Left kidney (tissue), 8 donors: ENCODE measurements around the gene NHEJ1. TPM values are rescaled to one million over a fixed set of nuclear protein-coding genes. Genes with fewer than 3 reads are reported as not detected.
"Not testable (repeated sequence)": the region's sequence is repeated elsewhere in the genome, so short reads cannot be mapped to it uniquely, and the experiment has no call there.

ENCODE experiments used
- DNase-seq: peaks from one replicate; pipeline ENCODE4 v3.0.0-alpha.2; 2013
- long read RNA-seq, 8 donors: transcript quantifications; one replicate each; lab custom pipeline, GENCODE V29; 2026
- polyA plus RNA-seq: library from polyadenylated mRNA; unstranded; fragments of 120-200 nt; gene quantifications from one replicate; pipeline ENCODE4 v1.2.1, GENCODE V29; 2013; ENCODE audit not compliant: insufficient read length

NHEJ1 gene, protein sequence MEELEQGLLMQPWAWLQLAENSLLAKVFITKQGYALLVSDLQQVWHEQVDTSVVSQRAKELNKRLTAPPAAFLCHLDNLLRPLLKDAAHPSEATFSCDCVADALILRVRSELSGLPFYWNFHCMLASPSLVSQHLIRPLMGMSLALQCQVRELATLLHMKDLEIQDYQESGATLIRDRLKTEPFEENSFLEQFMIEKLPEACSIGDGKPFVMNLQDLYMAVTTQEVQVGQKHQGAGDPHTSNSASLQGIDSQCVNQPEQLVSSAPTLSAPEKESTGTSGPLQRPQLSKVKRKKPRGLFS
- polyA plus RNA-seq, result 22.2 TPM
- long read RNA-seq, donor 1, transcript NHEJ1-201 (8 exons, 2,094 nt), result major isoform, 6 of 6 reads
- long read RNA-seq, donor 1, partial matches to known transcripts, result 0 of 6 reads
- long read RNA-seq, donor 1, other reads (novel, unspliced or antisense), result 0 of 6 reads
- long read RNA-seq, donor 2, transcript NHEJ1-201 (8 exons, 2,094 nt), result major isoform, 7 of 8 reads
- long read RNA-seq, donor 2, partial matches to known transcripts, result 0 of 8 reads
- long read RNA-seq, donor 2, other reads (novel, unspliced or antisense), result 0 of 8 reads
- long read RNA-seq, donor 3, partial matches to known transcripts, result 0 of 3 reads
- long read RNA-seq, donor 3, other reads (novel, unspliced or antisense), result 0 of 3 reads
- long read RNA-seq, donor 4, result 0 reads
- long read RNA-seq, donor 5, transcript NHEJ1-201 (8 exons, 2,094 nt), result major isoform, 7 of 8 reads
- long read RNA-seq, donor 5, partial matches to known transcripts, result 0 of 8 reads
- long read RNA-seq, donor 5, other reads (novel, unspliced or antisense), result 0 of 8 reads
- long read RNA-seq, donor 6, partial matches to known transcripts, result 0 of 2 reads
- long read RNA-seq, donor 6, other reads (novel, unspliced or antisense), result 0 of 2 reads
- long read RNA-seq, donor 7, transcript NHEJ1-201 (8 exons, 2,094 nt), result major isoform, 15 of 15 reads
- long read RNA-seq, donor 7, partial matches to known transcripts, result 0 of 15 reads
- long read RNA-seq, donor 7, other reads (novel, unspliced or antisense), result 0 of 15 reads
- long read RNA-seq, donor 8, partial matches to known transcripts, result 0 of 1 reads
- long read RNA-seq, donor 8, other reads (novel, unspliced or antisense), result 0 of 1 reads

DNA sequence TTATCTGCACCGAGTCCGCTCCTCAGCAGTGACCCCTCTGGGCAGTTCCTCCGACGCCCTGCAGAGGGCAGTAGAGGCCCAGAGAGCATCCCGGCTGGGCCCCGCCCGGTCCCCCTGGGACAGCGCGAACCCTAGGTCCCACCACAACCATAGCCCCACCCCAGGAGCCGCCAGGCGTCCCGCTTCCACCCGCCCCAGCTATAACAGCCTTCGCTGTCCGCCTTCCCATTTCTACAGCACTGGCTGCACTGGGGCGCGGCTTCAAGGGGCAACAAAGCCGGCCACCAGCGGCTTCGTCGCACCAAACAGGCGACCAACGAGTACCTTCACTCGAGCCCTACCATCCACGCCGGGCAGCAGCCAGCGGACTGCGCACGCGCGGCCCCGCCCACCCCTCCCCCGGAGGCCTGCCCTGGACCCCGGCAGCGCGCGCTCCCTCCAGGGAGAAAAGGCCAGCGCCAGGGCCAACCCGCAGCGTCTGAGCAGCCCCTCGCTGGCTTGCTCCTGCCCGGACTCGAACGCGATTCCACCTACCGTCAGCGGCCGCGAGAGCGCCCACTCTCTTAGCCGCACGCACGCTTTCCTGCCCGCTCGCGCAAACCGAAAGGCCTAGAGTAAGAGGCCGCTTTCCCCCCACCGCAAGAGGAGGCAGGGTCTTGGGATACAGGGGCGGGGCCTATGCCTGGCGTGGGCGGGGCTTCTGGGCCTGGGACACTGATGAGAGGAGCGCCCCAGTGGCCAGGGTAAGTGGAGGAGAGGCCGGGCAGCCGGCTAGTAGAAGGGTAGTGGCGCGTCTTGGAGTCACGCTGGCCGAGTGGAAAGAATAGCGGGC, at the start of gene NHEJ1:
Gene NHEJ1, minus strand, starts transcription at position 630 of the 832 bp plus-strand sequence. CDS start 2,453 bp downstream, outside the sequence.
- peak; percentile 92 for DNase-seq

DNA sequence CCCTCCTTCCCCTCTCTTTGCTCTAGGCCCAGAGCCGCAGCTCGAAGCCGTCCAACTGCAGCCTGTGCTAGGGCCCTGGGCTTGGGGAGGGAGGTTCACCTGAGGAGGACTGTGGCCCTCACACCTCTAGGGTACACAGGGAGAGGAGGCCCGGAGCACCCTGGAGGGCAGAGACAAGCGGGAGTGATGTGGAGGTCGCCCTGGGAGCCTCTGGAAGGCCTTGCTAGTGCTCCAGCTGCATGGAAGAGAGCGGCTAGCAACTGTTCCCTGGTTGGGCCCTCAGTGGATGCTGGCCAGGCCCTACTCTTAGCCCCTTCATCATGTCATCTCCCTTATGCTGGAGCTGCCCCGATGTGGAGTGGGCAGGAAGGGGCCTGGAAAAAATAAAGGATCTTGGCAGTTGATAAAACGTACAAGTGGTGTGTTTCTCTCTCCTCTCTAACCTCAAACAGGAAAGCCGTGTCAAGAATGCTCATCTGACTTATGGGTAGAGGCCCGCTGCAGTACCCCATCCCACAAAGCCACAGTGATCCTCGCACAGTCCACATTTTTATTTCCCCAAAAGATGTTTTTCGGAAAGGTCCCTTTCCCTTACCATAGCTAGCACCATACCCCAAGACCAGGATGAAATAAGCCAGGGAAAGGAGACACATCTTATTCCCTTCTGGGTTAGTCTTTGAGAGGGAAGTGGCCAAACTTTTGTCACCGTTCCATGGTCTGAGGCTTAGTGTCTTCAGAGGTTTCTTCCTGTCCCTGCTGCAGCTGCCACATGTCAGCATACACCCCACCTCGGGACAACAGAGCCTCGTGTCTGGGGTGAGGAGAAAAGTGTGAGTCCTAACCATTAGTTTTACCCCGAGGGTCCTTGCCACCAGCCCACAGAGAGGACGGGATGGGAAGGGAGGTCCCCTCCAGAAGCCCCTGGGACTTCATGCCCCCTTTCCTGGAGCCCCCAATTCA, 48.9 kb upstream of the NHEJ1 start:
- DNase-seq, result no peak

DNA sequence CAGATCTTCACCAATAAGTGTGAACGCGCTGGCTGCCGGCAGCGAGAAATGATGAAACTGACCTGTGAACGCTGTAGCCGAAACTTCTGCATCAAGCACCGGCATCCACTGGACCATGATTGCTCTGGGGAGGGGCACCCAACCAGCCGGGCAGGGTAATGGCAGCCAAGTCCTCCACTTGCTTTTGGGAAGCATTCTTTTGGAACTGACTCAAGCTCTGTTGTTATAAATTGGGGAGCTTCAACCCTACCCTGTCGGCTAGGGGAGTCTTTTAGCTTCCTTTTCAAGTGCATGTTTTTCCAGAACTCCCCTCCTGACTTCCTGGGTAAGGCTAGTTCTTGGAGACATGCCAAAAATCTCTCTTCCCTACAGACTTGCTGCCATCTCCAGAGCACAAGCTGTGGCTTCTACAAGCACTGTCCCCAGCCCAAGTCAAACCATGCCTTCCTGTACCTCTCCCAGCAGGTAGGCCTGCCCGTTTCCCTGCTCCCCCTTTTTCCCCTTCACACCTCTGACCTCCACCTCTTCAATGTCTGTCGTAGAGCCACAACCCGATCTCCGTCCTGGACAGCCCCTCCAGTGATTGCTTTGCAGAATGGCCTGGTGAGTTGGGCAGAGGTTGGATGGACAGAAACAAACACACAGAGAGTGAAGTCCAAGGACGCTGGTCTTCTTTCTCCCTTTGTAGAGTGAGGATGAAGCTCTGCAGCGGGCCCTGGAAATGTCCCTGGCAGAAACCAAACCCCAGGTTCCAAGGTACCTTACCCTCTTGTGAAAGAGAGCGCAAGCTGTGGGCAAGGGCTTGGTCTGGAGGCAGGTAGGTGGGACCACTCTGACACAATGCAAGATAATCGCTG, 47.5 kb upstream of the NHEJ1 start:
- DNase-seq, result no peak

DNA sequence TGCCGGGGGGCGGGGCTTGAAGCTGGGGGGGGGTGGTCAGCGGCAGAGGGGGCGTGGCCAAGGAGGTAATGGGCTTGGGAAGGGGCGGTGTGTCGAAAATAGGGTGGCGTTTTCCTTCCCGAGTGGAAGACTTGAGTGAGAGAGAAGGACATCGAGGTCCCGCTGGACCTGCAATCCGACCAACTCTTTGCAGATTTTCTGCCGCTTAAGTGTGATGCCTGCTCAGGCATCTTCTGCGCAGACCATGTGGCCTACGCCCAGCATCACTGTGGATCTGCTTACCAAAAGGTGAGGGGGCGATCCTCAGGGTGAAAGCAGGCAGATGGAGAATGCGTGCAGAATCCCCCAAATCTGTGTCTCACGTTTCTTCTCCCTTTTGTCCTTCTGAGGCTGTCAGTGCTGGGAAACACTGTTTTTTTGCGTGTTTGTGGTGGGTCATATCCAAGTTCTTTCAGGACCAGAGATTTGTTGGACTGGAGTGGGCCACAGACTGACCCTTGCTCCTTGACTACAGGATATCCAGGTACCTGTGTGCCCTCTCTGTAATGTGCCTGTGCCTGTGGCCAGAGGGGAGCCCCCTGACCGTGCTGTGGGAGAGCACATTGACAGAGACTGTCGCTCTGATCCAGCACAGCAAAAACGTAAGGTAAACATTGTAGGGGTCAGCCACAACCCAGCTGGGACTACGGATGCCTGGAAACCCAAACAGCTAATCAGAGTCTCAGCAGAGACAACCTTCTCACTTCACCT, 46.7 kb upstream of the NHEJ1 start:
- no peak for DNase-seq

DNA sequence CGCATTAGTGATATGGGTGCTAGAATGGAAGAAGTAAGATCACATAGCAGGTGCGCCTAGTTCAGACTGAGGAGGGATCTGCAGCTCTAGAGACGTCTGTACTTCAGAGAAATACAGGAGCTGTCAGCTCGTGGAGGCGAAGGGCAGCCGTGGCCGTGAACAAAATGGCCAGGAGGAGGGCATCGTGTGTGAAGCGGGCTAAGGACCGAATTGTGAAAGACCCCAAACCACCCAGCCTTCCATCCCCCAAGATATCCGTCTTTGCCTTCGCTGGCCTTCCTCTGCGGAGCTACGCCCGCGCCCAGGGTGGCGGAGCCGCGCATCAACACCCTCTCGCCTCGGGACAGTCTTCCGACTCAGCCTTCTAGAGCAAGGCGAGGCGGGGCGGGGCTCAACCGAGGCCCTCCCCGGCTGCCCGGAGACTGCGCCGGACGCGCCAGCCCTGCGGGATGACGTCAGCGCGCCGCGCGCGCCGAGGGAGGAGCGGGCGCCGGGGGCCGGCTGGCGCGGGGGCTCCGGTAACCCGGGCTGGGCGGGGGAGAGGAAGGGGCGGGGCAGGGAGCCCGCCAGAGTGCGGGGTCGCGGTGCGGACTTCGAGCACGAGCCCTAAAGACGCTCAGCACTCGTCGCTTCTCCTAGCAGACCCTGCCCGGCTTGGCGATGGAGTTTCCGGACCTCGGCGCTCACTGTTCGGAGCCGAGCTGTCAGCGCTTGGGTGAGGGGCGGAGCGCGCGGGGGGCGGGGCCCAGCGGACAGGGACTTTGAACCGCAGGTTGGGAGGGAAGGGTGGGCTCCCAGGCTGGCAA, 45.9 kb upstream of the NHEJ1 start, which contains the start of gene ZFAND2B:
Gene ZFAND2B, plus strand, starts transcription at position 455 of the 806 bp plus-strand sequence. Its CDS starts 206 bp downstream, at position 661.
- peak; percentile 94 for DNase-seq

DNA sequence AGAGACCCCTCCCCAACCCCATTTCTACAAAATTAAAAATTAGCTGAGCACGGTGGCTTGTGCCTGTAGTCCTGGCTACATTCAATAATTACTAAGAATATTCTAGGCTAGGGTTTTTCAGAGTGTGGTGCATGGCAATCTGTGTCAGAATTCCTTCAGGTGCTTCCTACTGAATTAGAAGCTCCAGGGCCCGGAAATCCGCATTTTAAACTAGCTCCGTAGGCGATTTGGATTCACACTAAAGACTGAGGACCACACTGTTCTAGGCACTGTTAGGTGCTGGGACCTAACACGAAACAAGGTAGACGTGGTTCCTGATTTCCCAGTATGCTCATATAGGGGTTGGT, 45.3 kb upstream of the NHEJ1 start:
- DNase-seq, result no peak

DNA sequence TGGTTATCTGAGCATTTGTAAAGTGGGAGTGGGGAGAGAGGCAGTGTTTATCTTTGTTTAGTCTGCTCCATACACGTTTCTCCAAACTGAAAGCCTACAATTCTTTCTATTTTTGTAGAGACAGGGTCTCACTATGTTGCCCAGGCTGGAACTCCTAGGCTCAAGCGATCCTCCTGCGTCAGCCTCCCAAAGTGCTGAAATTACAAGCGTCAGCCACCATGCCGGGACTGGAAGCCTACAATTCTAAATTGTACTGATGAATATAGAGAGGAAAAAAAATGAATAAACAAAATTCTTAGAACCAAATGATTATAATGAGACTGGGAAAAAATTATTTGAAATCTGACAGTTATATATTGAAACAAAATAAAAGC, 44.5 kb upstream of the NHEJ1 start:
- DNase-seq, result no peak

DNA sequence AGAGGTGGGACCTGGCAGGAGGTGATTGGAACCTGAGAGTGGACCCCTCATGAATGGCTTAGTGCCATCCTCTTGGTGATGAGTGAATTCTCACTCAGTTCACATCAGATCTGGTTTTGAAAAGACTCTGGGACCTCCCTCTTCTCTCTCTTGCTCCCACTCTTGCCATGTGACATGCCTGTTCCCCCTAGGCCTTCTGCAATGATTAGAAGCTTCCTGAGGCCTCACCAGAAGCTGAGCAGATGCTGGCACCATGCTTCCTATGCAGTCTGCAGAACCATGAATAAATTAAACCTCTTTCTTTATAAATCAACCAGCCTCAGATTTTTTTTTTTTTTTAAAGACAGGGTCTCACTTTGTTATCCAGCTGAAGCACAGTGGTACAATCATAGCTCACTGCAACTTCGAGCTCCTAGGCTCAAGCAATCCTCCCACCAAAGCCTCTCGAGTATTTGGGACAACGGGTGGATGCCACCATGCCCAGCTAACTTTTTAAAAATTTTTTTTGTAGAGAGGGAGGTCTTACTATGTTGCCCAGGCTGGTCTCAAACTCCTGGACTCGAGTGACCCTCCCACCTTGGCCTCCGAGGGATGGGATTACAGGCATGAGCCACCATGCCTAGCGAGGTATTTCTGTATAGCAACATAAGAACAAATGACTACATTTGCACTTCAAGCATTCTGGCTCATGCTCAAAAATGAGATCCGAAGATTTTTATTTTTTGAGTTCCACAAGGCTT, 44.0 kb upstream of the NHEJ1 start:
- no peak for DNase-seq

DNA sequence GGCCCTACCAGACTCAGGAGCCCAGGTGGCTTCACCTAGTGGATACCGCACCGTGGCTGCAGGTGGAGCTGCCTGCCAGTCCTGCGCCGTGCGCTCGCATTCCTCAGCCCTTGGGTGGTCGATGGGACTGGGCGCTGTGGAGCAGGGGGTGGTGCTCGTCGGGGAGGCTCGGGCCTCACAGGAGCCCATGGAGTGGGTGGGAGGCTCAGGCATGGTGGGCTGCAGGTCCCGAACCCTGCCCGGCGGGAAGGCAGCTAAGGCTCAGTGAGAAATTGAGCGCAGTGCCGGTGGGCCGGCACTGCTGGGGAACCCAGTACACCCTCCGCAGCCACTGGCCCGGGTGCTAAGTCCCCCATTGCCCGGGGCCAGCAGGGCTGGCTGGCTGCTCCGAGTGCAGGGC, 40.7 kb upstream of the NHEJ1 start:
- DNase-seq, result not testable (repeated sequence)

DNA sequence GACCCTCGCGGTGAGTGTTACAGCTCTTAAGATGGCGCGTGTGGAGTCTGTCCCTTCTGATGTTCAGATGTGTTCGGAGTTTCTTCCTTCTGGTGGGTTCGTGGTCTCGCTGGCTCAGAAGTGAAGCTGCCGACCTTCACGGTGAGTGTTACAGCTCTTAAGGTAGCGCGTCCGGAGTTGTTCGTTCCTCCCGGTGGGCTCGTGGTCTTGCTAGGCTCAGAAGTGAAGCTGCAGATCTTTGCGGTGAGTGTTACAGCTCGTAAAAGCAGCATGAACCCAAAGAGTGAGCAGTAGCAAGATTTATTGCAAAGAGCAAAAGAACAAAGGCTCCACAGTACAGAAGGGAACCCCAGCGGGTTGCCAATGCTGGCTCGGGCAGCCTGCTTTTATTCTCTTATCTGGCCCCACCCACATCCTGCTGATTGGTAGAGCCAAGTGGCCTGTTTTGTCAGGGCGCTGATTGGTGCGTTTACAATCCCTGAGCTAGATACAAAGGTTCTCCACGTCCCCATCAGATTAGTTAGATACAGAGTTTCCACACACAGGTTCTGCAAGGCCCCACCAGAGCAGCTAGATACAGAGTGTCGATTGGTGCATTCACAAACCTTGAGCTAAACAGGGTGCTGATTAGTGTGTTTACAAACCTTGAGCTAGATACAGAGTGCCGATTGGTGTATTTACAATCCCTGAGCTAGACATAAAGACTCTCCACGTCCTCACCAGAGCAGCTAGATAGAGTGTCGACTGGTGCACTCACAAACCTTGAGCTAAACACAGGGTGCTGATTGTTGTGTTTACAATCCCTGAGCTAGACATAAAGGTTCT, 40.1 kb upstream of the NHEJ1 start:
- DNase-seq, result not testable (repeated sequence)

DNA sequence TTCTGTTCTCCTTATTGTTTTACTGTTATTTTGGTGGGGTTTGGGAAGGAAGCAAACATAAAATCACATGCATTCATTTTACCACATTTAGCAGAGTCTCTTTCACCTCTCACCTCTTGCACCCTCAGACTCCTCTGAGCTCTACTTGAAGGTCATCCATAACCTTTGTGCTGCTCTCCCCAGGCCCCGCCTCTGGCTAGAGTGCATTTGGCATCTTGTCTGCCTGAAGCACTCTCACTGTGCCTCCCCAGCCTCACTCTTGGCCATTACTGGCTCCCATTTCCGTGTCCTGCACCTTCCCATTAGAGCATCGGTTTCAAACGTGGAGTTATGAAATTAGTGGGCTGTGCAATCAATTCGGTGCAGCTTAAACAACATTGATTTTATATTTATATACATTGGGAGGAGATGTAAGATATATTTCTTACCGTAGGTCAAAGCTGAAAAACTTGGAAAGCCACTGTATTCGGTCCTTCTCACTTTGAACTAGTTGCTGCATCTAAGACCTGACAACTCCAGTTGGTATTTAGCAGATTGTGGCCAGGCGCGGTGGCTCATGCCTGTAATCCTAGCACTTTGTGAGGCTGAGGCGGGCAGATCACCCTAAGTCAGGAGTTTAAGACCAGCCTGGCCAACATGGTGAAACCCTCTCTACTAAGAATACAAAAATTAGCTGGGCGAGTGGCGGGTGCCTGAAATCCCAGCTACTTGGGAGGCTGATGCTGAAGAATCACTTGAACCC, 39.0 kb upstream of the NHEJ1 start:
- DNase-seq, result no peak

DNA sequence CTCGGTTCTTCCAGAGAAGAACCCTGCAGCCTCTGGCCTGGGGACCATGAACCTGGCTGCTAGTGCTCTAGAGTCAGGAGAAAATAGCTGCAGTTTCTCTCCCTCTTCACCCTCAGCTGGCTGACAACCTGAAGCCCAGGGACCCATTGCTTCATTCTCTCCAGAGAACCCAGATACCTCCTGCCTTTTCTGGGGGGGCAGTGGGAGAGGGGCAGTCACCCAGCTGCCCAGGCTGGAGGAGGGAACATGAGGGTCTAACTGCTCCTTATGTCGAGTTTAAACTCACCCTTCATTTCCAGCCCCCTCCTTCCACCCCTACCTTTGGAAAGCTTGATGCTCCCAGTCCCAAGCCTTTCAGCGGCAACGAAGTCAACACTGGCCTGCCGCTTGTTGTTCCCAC, 38.4 kb upstream of the NHEJ1 start:
- no peak for DNase-seq

DNA sequence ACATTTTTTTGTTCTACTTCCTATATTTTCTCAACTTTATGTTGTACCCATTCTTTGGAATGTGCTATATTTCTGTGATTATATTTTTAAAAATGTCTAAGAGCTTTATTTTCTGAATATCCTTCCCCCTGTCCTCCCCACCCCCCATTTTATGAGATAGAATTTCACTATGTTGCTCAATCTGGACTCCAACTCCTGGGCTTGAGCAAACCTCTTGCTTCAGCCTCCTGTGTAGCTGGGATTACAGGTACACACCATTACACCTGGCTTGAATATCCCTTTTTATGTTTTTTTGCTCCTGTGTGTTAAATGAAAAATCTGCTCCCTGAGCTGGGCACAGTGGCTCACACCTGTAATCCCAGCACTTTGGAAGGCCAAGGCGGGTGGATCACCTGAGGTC, 36.8 kb upstream of the NHEJ1 start:
- no peak for DNase-seq

DNA sequence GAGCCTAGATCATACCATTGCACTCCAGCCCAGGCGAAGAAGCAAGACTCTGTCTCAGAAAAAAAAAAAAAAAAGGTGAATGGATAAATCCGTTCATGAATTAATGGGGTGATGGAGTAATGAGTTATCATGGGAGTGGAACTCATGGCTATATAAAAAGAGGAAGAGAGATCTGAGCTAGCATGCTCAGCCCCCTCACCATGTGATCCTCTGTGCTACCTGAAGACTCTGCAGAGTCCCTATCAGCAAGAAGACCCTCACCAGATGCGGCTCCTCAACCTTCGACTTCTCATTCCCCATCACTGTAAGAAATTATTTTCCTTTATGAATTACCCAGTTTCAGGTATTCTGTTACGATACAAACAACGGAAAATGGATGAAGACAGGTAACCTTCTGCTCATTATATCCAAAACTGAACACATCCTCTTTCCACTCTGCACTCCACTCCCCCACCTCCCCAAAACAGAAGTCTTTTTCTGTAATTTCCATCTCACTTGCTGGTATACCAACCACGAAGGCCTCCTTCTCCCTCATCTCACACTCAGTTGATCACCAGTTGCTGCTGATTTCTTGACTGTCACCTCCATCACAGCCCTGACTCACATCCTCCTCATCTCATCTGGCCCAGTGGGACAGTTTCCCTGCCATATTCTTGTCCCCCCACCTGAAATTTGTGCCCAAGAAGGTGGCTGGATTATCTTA, 26.3 kb upstream of the NHEJ1 start:
- DNase-seq, result no peak

DNA sequence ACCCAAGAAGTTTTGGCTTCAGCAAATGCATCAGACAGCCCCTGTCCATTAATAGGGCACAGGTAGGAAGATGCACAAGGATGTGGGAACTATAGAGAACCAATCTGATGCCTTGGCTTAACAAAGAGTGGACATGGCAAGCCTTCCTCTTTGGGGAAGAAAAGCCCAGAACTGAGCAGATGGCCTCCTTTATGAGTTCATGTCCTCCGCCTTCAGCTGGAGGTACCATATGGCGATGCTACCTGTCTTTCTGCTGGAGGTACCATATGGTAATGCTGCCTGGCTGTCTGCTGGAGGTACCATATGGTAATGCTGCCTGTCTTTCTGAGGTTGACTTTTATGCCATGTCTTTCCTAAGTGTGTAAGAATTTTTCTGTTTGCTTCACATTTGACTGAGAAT, 23.5 kb upstream of the NHEJ1 start:
- DNase-seq, result no peak
